Cardiac atrium fibroblast (primary cell): ENCODE results near the gene CRYGB. TPM values are rescaled to one million over a fixed set of nuclear protein-coding genes. Genes with fewer than 3 reads are reported as not detected.

Experiments used
- total RNA-seq: library from RNA; depleted of rRNA; stranded (reverse); fragments of >200 nt; gene quantifications from 2 replicates; pipeline ENCODE4 v1.2.3, GENCODE V29; 2015

CRYGB gene, protein sequence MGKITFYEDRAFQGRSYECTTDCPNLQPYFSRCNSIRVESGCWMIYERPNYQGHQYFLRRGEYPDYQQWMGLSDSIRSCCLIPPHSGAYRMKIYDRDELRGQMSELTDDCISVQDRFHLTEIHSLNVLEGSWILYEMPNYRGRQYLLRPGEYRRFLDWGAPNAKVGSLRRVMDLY
- total RNA-seq, result not detected in 2 replicates

DNA sequence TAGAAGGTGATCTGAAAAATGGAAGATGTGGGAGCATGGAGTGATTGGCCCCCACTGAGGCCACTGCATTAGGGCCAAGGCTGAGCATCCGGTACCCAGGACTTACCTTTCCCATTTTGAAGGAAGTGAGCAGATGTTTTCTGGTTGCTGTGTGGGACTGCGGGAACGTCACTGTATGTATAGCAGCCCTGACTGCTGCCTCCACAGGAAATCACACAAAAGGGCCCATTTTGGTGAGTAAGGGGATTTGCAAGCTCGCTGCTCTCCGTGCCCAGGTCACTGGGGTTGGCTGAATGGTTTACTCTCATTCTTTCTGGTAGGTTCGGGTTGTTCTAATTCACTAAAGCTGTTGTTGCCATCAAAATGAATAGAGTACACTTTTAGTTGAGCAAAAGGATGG, at the start of gene CRYGB:
Gene CRYGB, minus strand, starts transcription at position 153 of the 400 bp plus-strand sequence. Its CDS starts 38 bp downstream, at position 115.

DNA sequence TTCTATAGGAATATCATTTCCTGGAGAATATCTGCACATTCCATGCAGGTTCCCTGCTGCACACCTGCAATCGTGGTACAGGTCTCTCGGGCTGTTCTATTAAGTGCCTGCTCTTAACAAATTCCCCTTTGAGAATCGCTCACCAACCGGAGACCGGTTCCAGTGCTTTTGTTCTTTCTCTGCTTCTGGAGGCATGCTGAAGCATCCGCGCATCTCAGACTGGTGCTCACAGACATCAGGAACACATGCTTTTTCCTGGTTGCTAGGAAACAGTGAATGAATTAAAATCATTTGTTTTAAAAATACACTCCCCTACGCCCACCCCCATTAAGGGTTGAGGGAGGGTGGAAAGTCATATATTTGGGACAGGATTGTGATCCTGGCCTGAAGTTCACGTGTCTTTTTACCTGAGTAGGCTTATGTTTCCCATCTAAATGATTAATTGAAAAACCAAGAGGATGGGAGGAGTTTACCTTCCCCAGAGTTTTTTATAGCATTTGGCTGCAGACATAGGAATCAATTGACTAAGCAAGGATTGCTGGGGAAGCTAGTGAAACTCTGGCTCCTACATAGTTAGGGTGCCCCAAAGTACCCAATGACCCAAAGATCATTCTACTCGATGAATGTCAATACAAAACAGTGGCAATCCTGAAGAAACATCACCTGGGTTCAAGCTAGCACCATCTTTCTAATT, 44.0 kb upstream of the CRYGB start, which contains the start of gene C2orf80:
Gene C2orf80, minus strand, starts transcription at position 221 of the 694 bp plus-strand sequence. CDS start 3,044 bp downstream, outside the sequence.

DNA sequence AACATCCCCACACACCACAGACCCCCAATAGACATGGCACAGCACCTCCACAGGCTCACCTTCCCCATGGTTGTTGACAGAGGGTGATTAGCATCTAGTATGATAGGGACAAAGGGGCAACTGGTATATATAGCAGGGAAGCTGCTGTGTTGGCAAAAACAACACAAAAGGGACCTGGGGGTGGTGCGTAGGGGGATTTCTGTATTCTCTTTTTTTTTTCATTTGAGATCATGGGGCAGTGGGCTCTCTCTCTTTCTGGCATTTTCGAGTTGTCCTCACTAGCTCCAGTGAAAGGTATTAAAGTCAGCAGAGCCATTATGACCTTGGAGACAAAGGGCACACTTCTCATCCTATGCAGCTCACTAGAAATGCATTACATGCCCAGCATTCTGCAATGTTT, 17.5 kb upstream of the CRYGB start, which contains the start of gene CRYGA:
Gene CRYGA, minus strand, starts transcription at position 101 of the 400 bp plus-strand sequence. Its CDS starts 33 bp downstream, at position 68.

DNA sequence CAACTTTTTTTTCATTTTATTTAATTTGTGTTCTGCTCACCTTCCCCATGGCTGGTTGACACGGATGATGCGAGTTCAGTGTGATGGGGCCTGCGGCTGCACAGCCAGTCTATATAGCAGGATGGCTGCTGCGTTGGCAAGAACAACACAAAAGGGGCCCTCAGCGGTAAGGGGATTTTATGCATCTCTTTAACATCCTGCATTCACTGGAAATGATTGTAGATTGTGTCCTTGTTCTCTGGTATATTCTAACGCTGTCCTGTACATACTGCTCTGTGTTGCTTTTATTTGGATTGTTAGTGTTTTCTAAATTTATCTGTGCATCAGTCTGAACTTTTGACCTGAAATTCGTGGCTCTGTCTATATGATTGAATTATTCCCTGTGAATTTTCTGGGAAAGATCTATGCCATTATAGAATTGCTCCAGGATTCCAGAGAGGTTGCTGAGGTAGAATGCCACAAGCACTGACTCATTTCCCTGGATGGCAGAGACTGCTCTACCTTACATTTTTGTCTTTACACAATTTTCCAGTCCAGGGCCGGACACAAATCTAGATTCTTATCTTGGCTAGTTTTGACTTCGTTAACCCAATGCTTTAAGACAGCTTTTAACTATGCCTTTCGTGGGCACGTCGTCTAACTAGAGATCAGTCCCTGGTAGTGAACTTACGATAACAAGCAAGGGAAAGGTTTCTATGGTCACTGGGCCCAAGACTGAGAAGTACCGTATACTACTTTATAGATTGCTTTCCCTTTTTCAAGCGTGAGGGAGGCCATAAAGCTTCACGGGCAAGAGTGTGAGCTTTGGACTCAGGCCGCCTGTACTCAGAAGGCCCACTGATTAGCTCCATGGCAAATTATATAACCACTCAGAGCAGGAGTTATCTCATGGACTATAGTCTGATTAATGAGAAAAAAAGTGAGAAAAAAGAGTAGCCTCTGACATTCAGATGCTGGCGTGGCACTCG, 15.9 kb downstream of the CRYGB start, which contains the start of gene CRYGC:
Gene CRYGC, minus strand, starts transcription at position 85 of the 968 bp plus-strand sequence. Its CDS starts 36 bp downstream, at position 49.

DNA sequence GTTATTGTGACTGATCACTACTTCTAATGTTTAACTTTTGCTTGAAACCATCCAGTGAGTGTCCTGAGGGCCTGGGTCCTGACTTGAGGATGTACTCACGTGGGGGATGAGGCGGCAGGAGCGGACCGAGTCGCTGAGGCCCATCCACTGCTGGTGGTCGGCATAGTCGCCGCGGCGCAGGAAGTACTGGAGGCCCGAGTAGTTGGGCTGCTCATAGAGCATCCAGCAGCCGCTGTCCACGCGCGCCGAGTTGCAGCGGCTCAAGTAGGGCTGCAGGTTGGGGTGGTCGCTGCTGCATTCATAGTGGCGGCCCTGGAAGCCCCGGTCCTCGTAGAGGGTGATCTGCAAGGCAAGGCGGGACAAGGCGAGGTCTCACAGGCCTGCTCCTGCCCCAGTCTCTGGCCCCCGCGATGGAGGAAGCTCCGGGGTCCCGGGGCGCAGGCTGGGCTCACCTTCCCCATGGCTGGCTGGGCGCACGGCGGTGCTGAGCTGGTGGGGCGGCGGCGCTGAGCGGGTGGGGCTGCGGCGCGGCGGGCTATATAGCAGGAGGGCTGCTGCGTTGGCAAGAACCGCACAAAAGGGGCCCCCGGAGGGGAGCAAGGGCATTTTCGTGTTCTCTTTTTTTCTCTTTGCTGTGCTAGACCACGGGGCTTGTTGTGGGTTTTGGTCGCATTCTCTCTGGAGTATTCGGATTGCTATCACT, 21.8 kb downstream of the CRYGB start, which contains the start of gene CRYGD:
Gene CRYGD, minus strand, starts transcription at position 512 of the 703 bp plus-strand sequence. Its CDS starts 51 bp downstream, at position 461.

Other genes with a start within 250 kb of the CRYGB start
- gene PLEKHM3, start 120.6 kb downstream of the CRYGB start, total RNA-seq, result 5.1 and 7.5 TPM in 2 replicates
- not detected in 2 replicates for gene CRYGD, start 21.6 kb downstream of the CRYGB start, total RNA-seq
- gene CRYGC, start 16.3 kb downstream of the CRYGB start, total RNA-seq, result not detected in 2 replicates
- not detected in 2 replicates for gene CRYGA, start 17.4 kb upstream of the CRYGB start, total RNA-seq
- gene C2orf80, start 43.9 kb upstream of the CRYGB start, total RNA-seq, result not detected in 2 replicates
- gene IDH1, start 108.9 kb upstream of the CRYGB start, total RNA-seq, result 72.9 and 94.8 TPM in 2 replicates
- gene PIKFYVE, start 120.1 kb upstream of the CRYGB start, total RNA-seq, result 20.6 and 22.4 TPM in 2 replicates